ENCODE data around the gene RAD50.
"Not testable (repeated sequence)": the region's sequence is repeated elsewhere in the genome, so short reads cannot be mapped to it uniquely, and the experiment has no call there.

RAD50 gene

DNA sequence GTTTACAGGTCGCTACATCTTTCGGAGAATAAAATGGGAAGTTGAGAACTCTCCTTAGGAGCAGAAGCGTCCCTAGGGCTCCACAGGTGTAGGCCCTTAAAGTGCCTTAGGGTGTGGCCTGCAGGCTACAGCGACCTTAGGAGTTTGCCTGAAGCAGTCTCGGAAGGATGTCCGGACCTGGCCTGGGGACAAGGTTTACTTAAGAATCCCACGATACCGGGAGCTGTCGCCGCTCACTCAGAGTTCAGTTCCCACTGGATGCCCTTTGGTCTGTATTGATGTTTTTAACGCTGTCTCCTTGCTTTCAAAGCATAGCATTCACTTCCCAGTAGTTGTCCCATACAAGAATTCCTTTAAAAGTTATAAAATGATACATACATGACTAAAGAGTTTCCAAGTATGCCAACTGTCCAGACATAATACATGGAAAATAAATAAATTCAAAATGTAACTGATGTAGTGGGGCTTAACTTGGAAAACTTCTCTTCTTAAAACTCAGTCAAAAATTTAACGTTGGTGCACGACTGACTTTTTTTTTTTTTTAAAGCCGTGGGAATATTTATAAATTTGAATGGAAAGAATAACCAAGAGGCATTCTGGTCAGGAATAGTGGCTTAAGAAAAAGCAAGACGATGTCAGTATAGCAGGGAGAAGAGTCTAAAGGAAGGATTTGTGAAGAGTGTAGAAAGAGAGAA, 848 bp downstream of the RAD50 start:
- peak; percentile 79 for DNase-seq (ENCODE audit: low spot score)

- DNase-seq (ENCODE audit: low spot score) = no peak
These were observed 2.7 kb downstream of the RAD50 start for GRCh38 chr5:132559383-132560060.

- DNase-seq (ENCODE audit: low spot score) = no peak
These were observed 4.8 kb downstream of the RAD50 start for GRCh38 chr5:132561601-132562000.

GRCh38 chr5:132564555-132564954, 7.8 kb downstream of the RAD50 start:
- not testable (repeated sequence) for DNase-seq (ENCODE audit: low spot score)

DNA sequence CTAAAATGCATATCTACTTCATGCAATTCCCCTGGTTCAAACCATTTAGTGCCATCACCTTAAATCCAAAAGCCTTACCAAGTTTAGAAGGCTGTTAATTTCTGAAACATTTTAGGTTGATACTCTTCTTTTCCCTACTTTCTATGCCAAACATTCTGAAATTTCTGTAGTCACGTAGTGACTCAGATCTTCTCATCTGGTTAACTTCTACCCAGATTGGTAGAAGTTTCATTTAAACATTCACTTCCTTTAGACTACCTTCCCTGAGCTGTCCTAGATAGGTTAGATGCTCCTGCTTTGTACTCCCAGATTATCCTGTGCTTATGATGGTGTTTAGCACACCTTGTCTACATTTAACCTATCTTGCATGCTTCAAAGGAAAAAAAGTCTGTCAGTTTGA, 9.9 kb downstream of the RAD50 start:
- DNase-seq (ENCODE audit: low spot score) = no peak

GRCh38 chr5:132576123-132576522, 19.3 kb downstream of the RAD50 start:
- no peak for DNase-seq (ENCODE audit: low spot score)

- DNase-seq (ENCODE audit: low spot score) = not testable (repeated sequence)
These were observed 27.8 kb downstream of the RAD50 start for GRCh38 chr5:132584560-132584959.

GRCh38 chr5:132586063-132586462, 29.3 kb downstream of the RAD50 start:
- DNase-seq (ENCODE audit: low spot score) = no peak

- no peak for DNase-seq (ENCODE audit: low spot score)
These were observed 32.7 kb downstream of the RAD50 start for GRCh38 chr5:132589467-132589866.

DNA sequence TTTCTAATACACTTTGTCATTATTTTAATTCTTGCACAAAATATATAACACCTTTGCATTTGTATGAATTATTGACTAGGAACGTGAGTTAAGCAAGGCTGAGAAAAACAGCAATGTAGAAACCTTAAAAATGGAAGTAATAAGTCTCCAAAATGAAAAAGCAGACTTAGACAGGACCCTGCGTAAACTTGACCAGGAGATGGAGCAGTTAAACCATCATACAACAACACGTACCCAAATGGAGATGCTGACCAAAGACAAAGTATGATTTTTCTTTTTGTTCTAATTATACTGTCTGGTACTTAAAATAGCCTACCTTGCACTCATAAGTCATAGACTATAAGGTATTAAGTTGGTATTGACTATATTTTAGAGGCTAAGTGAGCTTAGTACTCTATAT, 34.4 kb downstream of the RAD50 start:
- no peak for DNase-seq (ENCODE audit: low spot score)

GRCh38 chr5:132592521-132592920, 35.7 kb downstream of the RAD50 start:
- no peak for DNase-seq (ENCODE audit: low spot score)

GRCh38 chr5:132594170-132594569, 37.4 kb downstream of the RAD50 start:
- no peak for DNase-seq (ENCODE audit: low spot score)

DNA sequence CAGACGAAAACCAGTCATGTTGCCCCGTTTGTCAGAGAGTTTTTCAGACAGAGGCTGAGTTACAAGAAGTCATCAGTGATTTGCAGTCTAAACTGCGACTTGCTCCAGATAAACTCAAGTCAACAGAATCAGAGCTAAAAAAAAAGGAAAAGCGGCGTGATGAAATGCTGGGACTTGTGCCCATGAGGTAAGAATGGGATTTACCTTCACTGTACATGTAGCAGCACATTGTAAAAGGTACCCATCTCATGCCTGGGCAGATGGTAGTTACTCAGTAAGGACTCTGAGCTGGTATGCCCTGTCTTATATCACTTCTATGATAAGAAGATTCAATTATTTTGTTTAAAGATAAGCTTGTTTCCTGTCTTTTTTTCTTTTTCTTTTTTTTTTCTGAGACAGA, 38.8 kb downstream of the RAD50 start:
- no peak for DNase-seq (ENCODE audit: low spot score)

- DNase-seq (ENCODE audit: low spot score) = no peak
These were observed 44.4 kb downstream of the RAD50 start for GRCh38 chr5:132601071-132601728.

DNA sequence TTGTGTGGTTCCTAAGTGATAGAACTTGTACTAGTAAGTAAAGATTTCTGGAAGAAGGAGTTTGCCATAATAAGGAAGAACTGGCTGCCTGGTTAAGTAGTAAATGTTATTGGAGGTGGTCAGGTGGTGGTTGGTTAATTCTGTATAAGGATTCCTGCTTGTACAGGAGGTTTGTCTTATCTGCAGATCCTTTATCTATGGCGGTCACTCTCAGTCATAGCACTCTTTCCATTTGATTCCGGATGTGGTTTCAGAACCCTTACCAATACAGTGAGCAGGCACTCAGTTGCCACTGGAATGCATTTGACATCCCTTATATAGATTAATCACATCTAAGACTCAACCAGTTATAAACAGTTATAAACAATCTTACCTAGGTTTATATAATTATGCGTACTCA, 50.3 kb downstream of the RAD50 start:
- no peak for DNase-seq (ENCODE audit: low spot score)

DNA sequence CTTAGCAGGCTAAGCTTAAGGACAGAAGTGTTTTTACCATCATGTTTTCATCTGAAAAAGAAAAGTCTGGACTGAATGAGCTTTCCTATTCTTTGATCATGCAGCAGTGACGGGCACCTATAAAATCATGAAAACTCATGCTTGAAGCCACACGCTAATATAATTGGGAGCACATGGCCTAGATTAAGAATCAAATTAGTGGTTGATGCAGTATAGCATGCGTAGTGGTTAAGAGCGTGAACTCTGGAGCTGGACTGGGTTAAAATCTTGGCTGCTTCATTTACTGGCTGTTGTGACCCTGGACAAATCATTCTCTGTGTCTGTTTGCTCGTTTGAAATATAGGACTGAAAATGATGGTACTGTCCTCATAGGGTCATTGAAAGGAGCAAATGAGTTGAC, 51.3 kb downstream of the RAD50 start:
- DNase-seq (ENCODE audit: low spot score) = no peak

- DNase-seq (ENCODE audit: low spot score) = no peak
These were observed 55.2 kb downstream of the RAD50 start for GRCh38 chr5:132611965-132612364.

DNA sequence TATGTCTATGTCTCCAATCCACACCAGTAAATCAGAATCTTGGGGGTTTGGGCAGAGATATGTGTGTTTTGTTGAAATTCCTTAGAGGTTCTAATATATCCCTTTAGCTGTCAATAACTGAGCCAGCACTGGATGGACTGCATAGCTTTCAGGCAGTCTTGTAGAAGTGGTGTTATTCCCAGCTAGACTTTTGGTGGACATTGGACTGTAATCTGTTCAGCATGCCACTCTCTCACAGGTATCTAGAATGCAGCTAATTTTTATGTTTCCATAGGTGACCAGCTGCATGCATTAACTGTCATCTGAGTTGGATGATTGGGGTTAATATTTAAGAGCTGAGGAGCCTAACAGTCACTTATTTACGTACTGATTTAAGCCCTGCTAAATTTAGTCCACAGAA, 56.1 kb downstream of the RAD50 start:
- no peak for DNase-seq (ENCODE audit: low spot score)

GRCh38 chr5:132621699-132622098, 64.9 kb downstream of the RAD50 start:
- no peak for DNase-seq (ENCODE audit: low spot score)

DNA sequence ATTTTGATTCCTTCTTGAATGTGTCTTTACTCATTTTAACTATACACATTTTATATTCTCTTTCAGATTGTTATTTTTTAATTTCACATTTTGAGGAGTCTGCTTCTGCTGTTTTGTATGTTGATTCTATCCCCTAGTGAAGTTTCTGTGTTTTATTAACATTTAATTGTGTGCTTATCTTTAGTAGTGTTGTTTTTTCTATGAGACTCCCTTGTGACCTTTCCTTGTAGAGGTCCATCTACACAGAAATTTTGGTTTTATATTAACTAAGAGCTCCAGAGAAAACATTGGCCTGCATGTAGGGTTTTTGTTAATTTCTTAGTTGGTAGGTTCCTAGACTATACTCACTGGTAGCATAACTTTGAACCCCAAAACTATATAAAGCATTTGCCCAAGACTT, 65.8 kb downstream of the RAD50 start:
- no peak for DNase-seq (ENCODE audit: low spot score)

GRCh38 chr5:132627470-132627869, 70.7 kb downstream of the RAD50 start:
- DNase-seq (ENCODE audit: low spot score) = no peak

- DNase-seq (ENCODE audit: low spot score) = no peak
These were observed 72.0 kb downstream of the RAD50 start for GRCh38 chr5:132628814-132629213.

GRCh38 chr5:132629230-132629944, 72.6 kb downstream of the RAD50 start:
- DNase-seq (ENCODE audit: low spot score) = no peak

All from SW480 (cell line).